Body of pancreas (tissue), 4 donors: Measurements from ENCODE around the gene MAN2A2.

ENCODE experiments used
- POLR2A ChIP-seq, 3 donors: fragments of 450-650 bp; IDR thresholded peaks; one replicate each; pipeline ENCODE4 v1.6.1; 2016; ENCODE audit warnings: antibody characterized with exemption in 3 of 3, mild to moderate bottlenecking in 2 of 3
- TF ChIP-seq, protein P1 (sequence below), 7 experiments: fragments of 450-650 bp in 4 of 7; fragments of 200-600 bp in 3 of 7; sonication (generic) in 3 of 7; IDR thresholded peaks; one replicate each; pipeline ENCODE4 v1.5.1; 2016 to 2019; ENCODE audit warnings: antibody characterized with exemption in 7 of 7

DNA sequence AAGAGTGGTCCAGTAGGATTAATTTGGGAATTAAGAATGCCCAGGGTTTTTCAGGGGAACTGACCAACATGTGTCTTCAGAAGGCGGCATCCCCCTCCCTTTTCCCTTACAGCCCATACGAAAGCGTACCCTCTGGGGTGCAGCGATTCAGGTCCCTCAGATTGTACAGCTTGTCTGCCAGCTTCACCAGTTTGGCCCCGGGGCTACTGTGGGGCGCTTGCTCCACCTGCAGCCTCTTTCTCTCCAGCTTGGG, 28.4 kb downstream of the MAN2A2 start:
- no peak for TF ChIP-seq POLR2A (IDR thresholded peaks at IDR 0.05)
- TF ChIP-seq, protein P1, sequence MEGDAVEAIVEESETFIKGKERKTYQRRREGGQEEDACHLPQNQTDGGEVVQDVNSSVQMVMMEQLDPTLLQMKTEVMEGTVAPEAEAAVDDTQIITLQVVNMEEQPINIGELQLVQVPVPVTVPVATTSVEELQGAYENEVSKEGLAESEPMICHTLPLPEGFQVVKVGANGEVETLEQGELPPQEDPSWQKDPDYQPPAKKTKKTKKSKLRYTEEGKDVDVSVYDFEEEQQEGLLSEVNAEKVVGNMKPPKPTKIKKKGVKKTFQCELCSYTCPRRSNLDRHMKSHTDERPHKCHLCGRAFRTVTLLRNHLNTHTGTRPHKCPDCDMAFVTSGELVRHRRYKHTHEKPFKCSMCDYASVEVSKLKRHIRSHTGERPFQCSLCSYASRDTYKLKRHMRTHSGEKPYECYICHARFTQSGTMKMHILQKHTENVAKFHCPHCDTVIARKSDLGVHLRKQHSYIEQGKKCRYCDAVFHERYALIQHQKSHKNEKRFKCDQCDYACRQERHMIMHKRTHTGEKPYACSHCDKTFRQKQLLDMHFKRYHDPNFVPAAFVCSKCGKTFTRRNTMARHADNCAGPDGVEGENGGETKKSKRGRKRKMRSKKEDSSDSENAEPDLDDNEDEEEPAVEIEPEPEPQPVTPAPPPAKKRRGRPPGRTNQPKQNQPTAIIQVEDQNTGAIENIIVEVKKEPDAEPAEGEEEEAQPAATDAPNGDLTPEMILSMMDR (IDR thresholded peaks at IDR 0.05), result no peak
